MCF 10A (cell line): ENCODE data around the gene MCC. TPM values are rescaled to one million over a fixed set of nuclear protein-coding genes. Genes with fewer than 3 reads are reported as not detected.

Experiments
- BruUV-seq: library from RNA; stranded (reverse); fragments of 400-500 nt; replicated peaks from 2 replicates; lab custom pipeline; 2021; lab: Mats Ljungman, UMichigan
- CTCF ChIA-PET: fragments of 300-600 bp; sonication (Branson Sonifier 250); formaldehyde crosslinking; extraction: SDS; loops from one replicate; lab custom pipeline; 2021; ENCODE audit warnings: antibody characterized with exemption, inconsistent platforms; lab: Yijun Ruan, JAX
- POLR2A ChIA-PET: fragments of 300-600, 350-650 bp; sonication (Branson Sonifier 250); formaldehyde crosslinking; extraction: SDS; loops from one replicate; lab custom pipeline; 2020; ENCODE audit warnings: antibody characterized with exemption, inconsistent platforms; lab: Yijun Ruan, JAX
- DNase-seq: peaks from one replicate; pipeline ENCODE4 v3.0.0-alpha.2; 2018; ENCODE audit not compliant: unreplicated experiment
- H3K27ac Mint-ChIP-seq: one replicate; pipeline ENCODE4 v1.8.0; 2022; ENCODE audit warnings: mild to moderate bottlenecking, low read depth, mixed read lengths; ENCODE audit not compliant: unreplicated experiment
- H3K27me3 Mint-ChIP-seq: one replicate; pipeline ENCODE4 v1.8.0; 2022; ENCODE audit warnings: mixed read lengths; ENCODE audit not compliant: insufficient read depth, unreplicated experiment
- H3K36me3 Mint-ChIP-seq: one replicate; pipeline ENCODE4 v1.8.0; 2022; ENCODE audit warnings: mild to moderate bottlenecking, moderate library complexity, mixed read lengths; ENCODE audit not compliant: insufficient read depth, unreplicated experiment
- H3K4me1 Mint-ChIP-seq: one replicate; pipeline ENCODE4 v1.8.0; 2022; ENCODE audit warnings: mixed read lengths; ENCODE audit not compliant: insufficient read depth, unreplicated experiment
- H3K4me3 Mint-ChIP-seq: one replicate; pipeline ENCODE4 v1.8.0; 2022; ENCODE audit warnings: mild to moderate bottlenecking, moderate library complexity, mixed read lengths; ENCODE audit not compliant: unreplicated experiment
- H3K9me3 Mint-ChIP-seq: one replicate; pipeline ENCODE4 v1.8.0; 2022; ENCODE audit warnings: mixed read lengths; ENCODE audit not compliant: unreplicated experiment
- intact Hi-C: fragments of 100-400 bp; cut with micrococcal nuclease; formaldehyde crosslinking; loops from 2 replicates; pipeline ENCODE4 v1.14.1; 2022
- total RNA-seq: library from RNA; stranded (reverse); gene quantifications from 2 replicates; pipeline ENCODE4 v1.2.3, GENCODE V29; 2022
- TF ChIP-seq, protein P1 (sequence below): fragments of 200-600 bp; IDR thresholded peaks from one replicate; pipeline ENCODE4 v1.8.0; 2022; ENCODE audit warnings: antibody characterized with exemption, mild to moderate bottlenecking; ENCODE audit not compliant: unreplicated experiment

Gene MCC
- total RNA-seq, 1 experiment from 2014 or later = 25.3 TPM

DNA sequence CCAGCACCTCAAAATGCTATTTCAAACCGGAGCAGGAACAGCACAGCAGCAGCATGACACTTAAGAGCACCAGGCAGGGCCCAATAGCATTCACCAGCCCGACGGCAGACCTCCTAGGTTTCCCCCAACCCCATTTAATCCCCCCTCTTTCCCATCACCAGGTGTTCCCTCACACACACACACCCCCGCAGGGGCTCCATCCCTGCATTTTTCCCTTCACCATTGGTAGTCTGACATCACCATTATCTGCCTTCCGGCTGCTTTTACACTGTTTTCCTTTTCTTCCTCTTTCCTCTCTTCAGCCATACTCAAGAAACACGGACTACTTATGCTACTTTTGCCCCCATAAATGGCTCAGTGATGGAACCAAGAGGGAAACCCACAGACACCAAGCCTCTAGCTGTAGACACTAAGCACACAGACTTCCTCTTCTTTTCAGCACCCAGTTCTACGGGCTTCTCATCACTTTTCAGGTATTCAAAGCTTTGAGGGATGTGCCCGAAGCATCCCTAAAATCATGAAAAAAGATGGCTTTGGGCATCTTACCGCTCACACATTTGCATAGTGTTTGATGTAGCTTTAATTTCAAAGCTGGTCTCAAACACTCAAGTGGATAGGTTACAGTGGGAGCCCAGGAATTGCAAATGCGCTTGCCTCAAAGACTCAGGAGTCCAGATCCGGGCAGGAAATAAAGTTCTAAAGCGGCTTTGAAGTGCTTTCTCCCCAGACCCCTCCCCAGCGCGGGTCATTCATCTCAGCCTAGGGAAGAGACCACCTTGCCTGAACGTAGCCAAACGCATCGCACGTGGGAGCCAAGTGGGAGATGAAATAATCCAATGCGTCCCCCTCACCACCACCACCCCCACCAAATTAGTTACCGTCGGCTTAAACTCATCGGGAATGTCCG, 194.9 kb downstream of the MCC start:
- intact Hi-C loops = no loop called here
- TF ChIP-seq, protein P1, sequence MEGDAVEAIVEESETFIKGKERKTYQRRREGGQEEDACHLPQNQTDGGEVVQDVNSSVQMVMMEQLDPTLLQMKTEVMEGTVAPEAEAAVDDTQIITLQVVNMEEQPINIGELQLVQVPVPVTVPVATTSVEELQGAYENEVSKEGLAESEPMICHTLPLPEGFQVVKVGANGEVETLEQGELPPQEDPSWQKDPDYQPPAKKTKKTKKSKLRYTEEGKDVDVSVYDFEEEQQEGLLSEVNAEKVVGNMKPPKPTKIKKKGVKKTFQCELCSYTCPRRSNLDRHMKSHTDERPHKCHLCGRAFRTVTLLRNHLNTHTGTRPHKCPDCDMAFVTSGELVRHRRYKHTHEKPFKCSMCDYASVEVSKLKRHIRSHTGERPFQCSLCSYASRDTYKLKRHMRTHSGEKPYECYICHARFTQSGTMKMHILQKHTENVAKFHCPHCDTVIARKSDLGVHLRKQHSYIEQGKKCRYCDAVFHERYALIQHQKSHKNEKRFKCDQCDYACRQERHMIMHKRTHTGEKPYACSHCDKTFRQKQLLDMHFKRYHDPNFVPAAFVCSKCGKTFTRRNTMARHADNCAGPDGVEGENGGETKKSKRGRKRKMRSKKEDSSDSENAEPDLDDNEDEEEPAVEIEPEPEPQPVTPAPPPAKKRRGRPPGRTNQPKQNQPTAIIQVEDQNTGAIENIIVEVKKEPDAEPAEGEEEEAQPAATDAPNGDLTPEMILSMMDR = no peak
- H3K4me1 Mint-ChIP-seq = peaks cover 13% of the 10 kb centered on the region
- no peaks in the 10 kb centered on the region for H3K27me3 Mint-ChIP-seq
- POLR2A ChIA-PET = interaction anchor here (0.6 to 4.1 kb wide), 25 partner anchors 9 to 314 kb away, joined by 3 to 25 read pairs (median 4); partner anchors contain the start of gene YTHDC2
- DNase-seq = peak; percentile 25
- peak overlapping the region; percentile 82 for H3K4me3 Mint-ChIP-seq
- no TSS peak for BruUV-seq
- peaks cover 14% of the 10 kb centered on the region for H3K36me3 Mint-ChIP-seq
- H3K9me3 Mint-ChIP-seq = no peaks in the 10 kb centered on the region
- peak overlapping the region; percentile 54 for H3K27ac Mint-ChIP-seq
- CTCF ChIA-PET = interaction anchor here (0.6 to 2.3 kb wide), 16 partner anchors 11 to 715 kb away, joined by 3 to 7 read pairs (median 4); no protein-coding TSS in a partner anchor

DNA sequence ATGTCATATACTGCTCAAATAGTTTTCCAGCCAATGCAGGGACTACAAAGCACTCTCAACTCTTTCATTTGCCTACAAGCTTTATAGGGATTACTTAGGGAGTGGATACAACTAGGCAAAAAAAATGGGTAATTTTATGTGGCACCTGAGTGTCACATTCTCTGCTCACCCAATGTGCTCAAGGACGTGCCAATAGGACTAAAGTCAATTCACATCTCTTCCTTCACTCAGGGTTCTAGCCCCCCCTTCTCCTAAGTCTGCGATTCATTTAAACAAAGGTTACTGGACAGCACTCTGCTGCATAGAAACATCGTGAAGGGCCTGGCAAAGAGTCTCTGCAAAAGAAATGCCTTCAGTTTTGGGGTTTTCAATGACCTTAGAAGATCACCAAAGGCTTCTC, 195.8 kb downstream of the MCC start:
- H3K27me3 Mint-ChIP-seq = no peaks in the 10 kb centered on the region
- intact Hi-C loops = no loop called here

DNA sequence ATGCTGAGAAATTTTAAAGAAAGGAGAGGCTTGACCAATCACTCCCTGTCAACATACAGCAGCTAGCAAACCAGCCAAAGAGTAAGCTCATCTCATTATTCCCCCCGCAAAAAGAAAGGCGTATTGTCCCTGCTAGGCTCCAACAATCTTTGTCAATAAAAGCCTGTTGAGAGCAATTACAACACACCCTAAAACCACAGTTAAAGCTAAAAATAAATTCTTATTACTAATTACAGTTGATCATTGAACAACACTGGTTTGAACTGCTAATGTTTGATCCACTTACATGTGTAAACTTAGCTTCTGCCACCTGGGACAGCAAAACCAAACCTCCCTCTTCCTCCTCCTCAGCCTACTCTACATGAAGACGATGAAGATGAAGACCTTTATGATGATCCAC, 204.7 kb downstream of the MCC start:
- CTCF ChIA-PET = interaction anchor here (0.5 to 0.7 kb wide), 2 partner anchors 159 to 238 kb away, joined by 3 read pairs; no protein-coding TSS in a partner anchor
- Mint-ChIP-seq H3K27ac (no peak overlapping the region), H3K4me3 (no peak overlapping the region), H3K27me3 (no peaks in the 10 kb centered on the region), H3K36me3 (peaks cover 10% of the 10 kb centered on the region), H3K9me3 (no peaks in the 10 kb centered on the region), H3K4me1 (peaks cover 5% of the 10 kb centered on the region)
- TF ChIP-seq, protein P1 = no peak
- POLR2A ChIA-PET = interaction anchor here (1.2 kb wide), 1 partner anchor 11 kb away, joined by 6 read pairs; no protein-coding TSS in a partner anchor
- BruUV-seq = no TSS peak
- intact Hi-C loops = no loop called here
- no peak for DNase-seq

More for the DNA sequence above, 195.8 kb downstream of the MCC start:
- BruUV-seq = no TSS peak
- peaks cover 13% of the 10 kb centered on the region for H3K4me1 Mint-ChIP-seq
- ChIA-PET POLR2A (interaction anchor here (1.0 kb wide), 1 partner anchor 28 kb away, joined by 3 read pairs; no protein-coding TSS in a partner anchor), CTCF (interaction anchor here (0.5 to 1.9 kb wide), 4 partner anchors 19 to 240 kb away, joined by 3 to 7 read pairs (median 4); no protein-coding TSS in a partner anchor)
- peak overlapping the region; percentile 82 for H3K4me3 Mint-ChIP-seq
- H3K36me3 Mint-ChIP-seq = peaks cover 21% of the 10 kb centered on the region
- TF ChIP-seq, protein P1 = no peak
- DNase-seq = no peak
- no peak overlapping the region for H3K27ac Mint-ChIP-seq
- no peaks in the 10 kb centered on the region for H3K9me3 Mint-ChIP-seq

DNA sequence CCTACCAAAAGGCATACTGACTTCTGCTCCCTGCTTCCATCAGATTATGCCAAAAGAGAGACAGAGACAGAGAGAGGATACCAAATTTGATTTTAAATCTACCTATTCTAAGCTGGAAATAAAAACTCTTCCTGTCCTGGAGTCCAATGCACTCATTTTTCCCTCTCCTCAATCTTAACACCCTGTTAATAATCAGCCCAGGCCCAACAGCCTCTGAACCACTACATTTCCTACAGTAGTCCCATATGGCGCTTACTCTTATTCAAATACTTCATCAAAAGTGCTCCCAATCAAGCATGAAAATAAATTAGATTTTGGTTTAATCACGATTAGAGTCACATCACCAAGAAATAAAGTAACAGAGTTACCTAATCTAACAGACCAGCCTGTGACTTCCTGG, 205.8 kb downstream of the MCC start:
- intact Hi-C loops = no loop called here
- peaks cover 5% of the 10 kb centered on the region for H3K4me1 Mint-ChIP-seq
- BruUV-seq = no TSS peak
- no peak for DNase-seq
- no peaks in the 10 kb centered on the region for H3K27me3 Mint-ChIP-seq
- H3K4me3 Mint-ChIP-seq = no peak overlapping the region
- no peaks in the 10 kb centered on the region for H3K9me3 Mint-ChIP-seq
- TF ChIP-seq, protein P1 = no peak
- CTCF ChIA-PET = interaction anchor here (1.1 kb wide), 1 partner anchor 12 kb away, joined by 4 read pairs; no protein-coding TSS in a partner anchor
- POLR2A ChIA-PET = interaction anchor here (0.8 kb wide), 1 partner anchor 14 kb away, joined by 4 read pairs; no protein-coding TSS in a partner anchor
- peaks cover 4% of the 10 kb centered on the region for H3K36me3 Mint-ChIP-seq
- no peak overlapping the region for H3K27ac Mint-ChIP-seq
